GM21526 (cell line): ENCODE results near the gene ZNF831.

Source experiments
- ATAC-seq: cut with Tn5 transposase; IDR thresholded peaks from one replicate; pipeline ENCODE4 v1.9.1; 2021; ENCODE audit warnings: moderate library complexity; ENCODE audit not compliant: unreplicated experiment, low FRiP score

The ZNF831 gene

GRCh38 chr20:59295531-59295930 is 131.9 kb downstream of the ZNF831 start:
- ATAC-seq = no peak

- ATAC-seq = no peak
Observed at GRCh38 chr20:59297686-59298085, 134.1 kb downstream of the ZNF831 start.

DNA sequence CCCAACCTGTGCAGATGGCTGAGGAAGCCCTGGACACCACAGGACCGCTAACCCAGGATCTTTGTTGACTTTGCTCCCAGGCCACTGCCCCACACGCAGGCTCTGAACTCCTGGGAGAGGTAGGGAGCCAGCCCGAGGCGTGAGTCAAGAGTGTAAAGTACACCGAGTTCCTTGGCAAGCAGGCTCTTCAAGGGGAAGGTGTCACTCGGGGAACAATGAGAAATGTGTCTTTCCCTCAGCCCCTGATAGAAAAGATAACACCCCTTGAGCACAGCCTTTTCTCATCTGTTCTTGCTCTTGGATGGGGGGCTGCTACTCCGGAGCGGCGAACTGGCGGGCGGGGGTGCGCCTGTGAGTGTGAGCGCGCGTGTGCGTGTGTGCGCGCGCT is 136.3 kb downstream of the ZNF831 start:
- no peak for ATAC-seq

DNA sequence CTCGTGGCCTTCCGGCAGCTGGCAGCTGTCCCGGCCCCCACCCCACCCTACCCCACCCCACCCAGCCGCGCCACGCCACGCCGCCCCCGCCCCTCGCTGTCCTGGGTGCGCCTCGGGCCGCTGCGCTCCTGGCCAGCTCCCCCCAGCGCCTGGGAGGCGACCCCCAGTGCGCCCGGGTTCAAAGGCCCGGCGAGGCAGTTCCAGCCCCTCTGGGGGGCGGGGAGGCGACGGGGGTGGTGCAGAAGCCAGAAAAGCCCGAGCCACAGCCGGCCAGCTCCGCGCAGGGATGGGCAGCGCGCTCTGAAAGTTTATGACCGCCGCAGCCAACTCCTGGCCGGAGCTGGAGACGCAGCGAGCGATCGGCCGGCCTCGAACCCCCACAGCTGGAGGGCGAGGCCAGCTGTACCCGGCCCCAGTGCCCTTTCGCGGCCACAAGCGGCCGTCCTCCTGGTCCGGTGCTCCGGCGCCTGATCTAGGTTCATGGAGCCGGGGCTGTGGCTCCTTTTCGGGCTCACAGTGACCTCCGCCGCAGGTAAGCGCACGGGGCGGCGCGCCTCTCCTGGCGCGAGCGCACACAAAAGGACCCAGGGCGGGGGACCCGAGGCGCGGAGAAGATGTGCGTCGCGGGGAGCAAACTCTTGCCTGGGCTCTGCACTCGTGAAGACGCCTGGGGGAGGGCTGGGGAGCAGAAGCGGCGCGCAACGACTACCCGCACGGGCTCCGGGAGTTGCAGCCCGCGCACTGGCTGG is 136.9 kb downstream of the ZNF831 start, which contains the start of gene EDN3:
Gene EDN3, plus strand, starts transcription at position 279 of the 749 bp plus-strand sequence. Its CDS starts 202 bp downstream, at position 481.
- no peak for ATAC-seq

- no peak for ATAC-seq
Observed at GRCh38 chr20:59301343-59302007, 137.9 kb downstream of the ZNF831 start.

DNA sequence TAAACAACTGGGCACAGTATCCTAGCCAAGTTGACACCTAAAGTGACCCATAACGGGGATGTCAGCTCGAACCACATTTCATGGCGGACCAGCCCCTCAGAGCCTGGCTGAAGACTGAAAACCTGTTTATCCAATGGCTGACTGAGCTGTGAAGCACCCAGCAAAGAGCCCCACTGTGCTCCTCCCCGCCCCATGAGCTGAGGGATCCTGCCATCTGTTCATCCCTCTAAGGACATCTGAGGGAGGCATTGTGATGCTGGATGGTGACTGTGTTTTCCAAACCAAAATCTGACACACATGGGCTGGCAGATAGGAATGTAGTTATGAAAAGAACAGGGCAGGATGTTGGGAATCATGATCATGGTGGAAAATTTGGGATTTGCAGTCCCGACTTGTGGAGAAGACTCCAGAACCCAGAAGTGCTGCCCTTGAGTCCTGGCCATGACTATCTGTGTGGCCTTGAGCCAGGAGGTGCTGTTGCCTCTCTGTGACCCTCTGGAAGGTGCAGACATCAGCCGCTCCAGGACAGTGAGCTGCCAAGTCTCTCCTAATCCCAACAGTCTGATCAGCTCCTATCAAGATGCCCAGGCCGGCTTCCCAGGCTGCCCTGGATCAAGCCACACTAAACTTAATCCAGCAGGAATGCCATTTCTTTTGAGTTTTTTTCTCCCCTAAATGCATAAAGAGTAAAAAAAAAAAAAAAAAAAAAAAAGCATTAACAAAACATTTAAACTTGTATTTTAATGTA is 142.5 kb downstream of the ZNF831 start:
- ATAC-seq = no peak

DNA sequence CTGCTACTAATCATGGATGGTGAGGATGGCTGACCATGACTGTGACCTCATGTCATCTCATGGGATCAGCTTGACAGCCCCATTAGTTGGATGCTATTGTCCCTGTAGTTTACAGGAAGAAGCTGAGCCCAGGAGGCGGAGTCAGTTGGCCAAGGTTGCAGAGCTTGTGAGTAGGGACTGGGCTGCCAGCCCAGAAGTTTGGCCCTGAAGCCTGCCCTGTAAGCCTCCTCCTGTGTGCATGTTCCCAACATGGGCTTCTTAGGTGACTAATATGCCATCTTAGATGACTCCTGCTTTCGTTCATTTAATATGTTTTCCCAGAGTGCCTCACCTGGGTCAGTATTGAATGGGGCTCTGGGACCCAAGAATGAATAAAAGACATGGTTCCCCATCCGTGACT is 143.6 kb downstream of the ZNF831 start:
- ATAC-seq = no peak
